A673 (cell line): ENCODE measurements around the gene ICOSLG.

ENCODE experiments used
- CTCF ChIP-seq: fragments of 300-800, 200-600 bp; sonication (generic); conservative IDR thresholded peaks from 2 replicates; pipeline ENCODE4 v1.5.1; 2017; ENCODE audit warnings: low read depth, mild to moderate bottlenecking, antibody characterized with exemption, low read length, moderate library complexity, mixed read lengths
- EZH2 ChIP-seq: fragments of 200-600 bp; sonication (generic); IDR thresholded peaks from 2 replicates; pipeline ENCODE4 v1.6.1; 2017; ENCODE audit warnings: borderline replicate concordance, low read depth, mild to moderate bottlenecking, mixed read lengths, antibody characterized with exemption, low read length; ENCODE audit not compliant: poor library complexity, severe bottlenecking

GRCh38 chr21:44282370-44282769, 41.6 kb upstream of the ICOSLG start:
- TF ChIP-seq EZH2: no peak
- TF ChIP-seq CTCF: no peak
